ENCODE results near the gene OR7G1. TPM values are rescaled to one million over a fixed set of nuclear protein-coding genes. Genes with fewer than 3 reads are reported as not detected.
A peak's percentile ranks its signal among the peaks of the same experiment; 100 is the strongest.

OR7G1 gene
- total RNA-seq, 1 donor = not detected

DNA sequence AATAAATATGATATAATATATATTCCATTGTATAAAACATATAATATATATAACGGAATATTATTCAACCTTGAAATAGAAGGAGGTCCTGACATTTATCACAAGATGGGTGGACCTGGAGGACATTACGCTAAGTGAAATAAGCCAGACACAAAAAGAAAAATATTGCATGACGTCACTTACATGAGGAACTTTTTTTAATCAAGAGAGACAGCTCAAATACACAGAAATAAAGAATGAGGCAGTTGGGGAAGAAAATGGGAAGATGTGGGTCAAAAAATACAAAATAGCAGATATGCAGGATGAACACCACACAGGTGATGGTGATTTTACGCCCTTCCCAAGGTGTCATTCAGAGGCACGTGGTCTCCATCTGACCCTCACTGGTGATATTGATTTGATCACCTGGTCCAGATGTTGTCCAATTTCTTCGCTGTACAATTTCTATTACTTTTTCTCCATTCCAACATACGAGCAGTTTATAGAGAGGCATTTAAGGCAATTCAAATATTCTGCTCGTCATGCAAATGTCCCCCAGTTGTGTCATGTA lies 24.1 kb upstream of the OR7G1 start:
- TF ChIP-seq, protein P1, sequence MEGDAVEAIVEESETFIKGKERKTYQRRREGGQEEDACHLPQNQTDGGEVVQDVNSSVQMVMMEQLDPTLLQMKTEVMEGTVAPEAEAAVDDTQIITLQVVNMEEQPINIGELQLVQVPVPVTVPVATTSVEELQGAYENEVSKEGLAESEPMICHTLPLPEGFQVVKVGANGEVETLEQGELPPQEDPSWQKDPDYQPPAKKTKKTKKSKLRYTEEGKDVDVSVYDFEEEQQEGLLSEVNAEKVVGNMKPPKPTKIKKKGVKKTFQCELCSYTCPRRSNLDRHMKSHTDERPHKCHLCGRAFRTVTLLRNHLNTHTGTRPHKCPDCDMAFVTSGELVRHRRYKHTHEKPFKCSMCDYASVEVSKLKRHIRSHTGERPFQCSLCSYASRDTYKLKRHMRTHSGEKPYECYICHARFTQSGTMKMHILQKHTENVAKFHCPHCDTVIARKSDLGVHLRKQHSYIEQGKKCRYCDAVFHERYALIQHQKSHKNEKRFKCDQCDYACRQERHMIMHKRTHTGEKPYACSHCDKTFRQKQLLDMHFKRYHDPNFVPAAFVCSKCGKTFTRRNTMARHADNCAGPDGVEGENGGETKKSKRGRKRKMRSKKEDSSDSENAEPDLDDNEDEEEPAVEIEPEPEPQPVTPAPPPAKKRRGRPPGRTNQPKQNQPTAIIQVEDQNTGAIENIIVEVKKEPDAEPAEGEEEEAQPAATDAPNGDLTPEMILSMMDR (IDR thresholded peaks at IDR 0.05; ENCODE audit: insufficient read depth, low read length) = no peak
- peak; percentile 16 for DNase-seq (ENCODE audit: low read depth)
- H3K4me3 ChIP-seq (ENCODE audit: low read depth, low read length) = peak overlapping the region; percentile 91

DNA sequence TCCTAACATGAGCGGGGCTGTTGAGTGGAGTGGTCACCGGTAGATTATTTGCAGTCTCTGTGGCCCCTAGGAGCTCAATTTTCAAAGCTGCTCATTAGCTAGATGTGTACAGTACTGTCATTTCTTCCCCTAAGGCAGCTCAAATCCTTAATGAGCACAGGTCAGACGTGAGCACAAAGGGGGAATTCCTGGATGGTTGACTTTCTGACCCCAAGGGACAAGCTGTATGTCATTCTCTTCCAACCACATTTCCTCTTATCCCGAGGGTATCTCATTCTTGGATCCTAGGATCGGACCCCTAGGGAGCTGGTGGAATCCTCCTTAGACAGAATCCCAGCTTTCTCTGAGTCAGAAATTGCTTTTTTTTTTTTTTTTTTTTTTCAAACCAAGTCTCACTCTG lies 16.9 kb upstream of the OR7G1 start:
- no peak for DNase-seq (ENCODE audit: low read depth)
- TF ChIP-seq, protein P1 (IDR thresholded peaks at IDR 0.05; ENCODE audit: insufficient read depth, low read length) = no peak
- H3K4me3 ChIP-seq (ENCODE audit: low read depth, low read length) = no peak overlapping the region

DNA sequence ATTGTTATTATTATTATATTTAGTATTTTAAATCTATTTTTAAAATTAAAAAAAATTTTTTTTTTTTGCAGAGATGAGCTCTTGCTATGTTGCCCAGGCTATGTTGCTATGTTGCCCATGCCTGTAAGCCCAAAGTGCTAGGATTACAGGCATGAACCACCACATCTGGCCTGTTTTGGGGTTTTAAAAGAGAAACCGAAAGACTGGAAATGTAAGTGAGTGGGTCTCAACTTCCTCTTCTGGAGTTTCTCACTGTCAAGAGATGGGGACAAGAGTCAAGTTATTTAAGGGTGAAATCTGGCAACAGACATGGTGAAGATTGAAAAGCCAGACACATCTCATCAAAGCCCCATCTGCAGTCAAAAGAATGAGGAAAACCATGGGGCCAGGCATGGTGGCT lies 15.4 kb upstream of the OR7G1 start:
- TF ChIP-seq, protein P1 (IDR thresholded peaks at IDR 0.05; ENCODE audit: insufficient read depth, low read length) = no peak

DNA sequence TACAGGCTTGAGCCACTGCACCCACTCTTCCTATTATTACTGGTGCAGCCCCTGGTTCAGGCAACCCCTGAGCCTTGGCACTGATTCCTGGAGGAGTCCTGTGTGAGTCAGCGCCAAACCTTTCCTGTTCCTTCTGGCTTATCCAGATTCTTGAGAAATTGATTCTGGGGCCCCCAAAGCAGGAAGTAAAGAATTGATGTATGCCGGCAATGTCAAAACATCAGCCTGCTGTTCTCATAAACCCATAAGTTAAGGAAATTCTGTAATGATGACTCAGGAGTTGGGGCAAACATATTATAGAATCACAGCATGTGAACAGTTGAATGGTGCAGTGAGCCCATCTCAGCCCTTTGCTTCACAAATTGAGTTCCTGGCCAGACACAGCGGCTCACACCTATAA lies 12.6 kb upstream of the OR7G1 start:
- H3K4me3 ChIP-seq (ENCODE audit: low read depth, low read length) = no peak overlapping the region
- TF ChIP-seq, protein P1 (IDR thresholded peaks at IDR 0.05; ENCODE audit: insufficient read depth, low read length) = no peak
- no peak for DNase-seq (ENCODE audit: low read depth)

More for the DNA sequence above, 15.4 kb upstream of the OR7G1 start:
- H3K4me3 ChIP-seq (ENCODE audit: low read depth, low read length) = no peak overlapping the region
- DNase-seq (ENCODE audit: low read depth) = no peak

DNA sequence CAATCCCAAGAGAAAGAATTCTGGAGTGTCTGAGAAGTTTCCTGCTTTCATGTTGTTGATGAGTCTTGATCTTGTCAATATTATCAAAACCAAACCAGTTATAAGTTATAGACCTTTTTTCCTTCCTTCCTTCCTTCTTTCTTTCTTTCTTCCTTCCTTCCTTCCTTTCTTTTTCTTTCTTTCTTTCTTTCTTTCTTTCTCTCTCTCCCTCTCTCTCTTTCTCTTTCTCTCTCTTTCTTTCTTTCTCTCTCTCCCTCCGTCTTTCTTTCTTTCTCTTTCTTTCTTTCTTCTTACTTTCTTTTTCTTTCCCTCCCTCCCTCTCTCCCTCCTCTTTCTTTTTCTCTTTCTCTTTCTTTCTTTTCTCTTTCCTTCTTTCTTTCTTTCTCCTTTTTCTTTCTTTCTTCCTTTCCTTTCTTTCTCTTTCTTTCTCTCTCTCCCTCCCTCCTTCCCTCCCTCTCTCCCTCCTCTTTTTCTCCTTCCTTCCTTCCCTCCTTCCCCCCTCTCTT lies 11.4 kb upstream of the OR7G1 start, which contains the start of gene OR7G3:
TSS of gene OR7G3 (minus strand) at position 51 of the 506 bp plus-strand sequence. CDS start at position 51, 0 bp downstream.
- TF ChIP-seq, protein P1 (IDR thresholded peaks at IDR 0.05; ENCODE audit: insufficient read depth, low read length) = no peak
- no peak for DNase-seq (ENCODE audit: low read depth)
- no peak within 1 kb of the TSS for H3K4me3 ChIP-seq (ENCODE audit: low read depth, low read length)

DNA sequence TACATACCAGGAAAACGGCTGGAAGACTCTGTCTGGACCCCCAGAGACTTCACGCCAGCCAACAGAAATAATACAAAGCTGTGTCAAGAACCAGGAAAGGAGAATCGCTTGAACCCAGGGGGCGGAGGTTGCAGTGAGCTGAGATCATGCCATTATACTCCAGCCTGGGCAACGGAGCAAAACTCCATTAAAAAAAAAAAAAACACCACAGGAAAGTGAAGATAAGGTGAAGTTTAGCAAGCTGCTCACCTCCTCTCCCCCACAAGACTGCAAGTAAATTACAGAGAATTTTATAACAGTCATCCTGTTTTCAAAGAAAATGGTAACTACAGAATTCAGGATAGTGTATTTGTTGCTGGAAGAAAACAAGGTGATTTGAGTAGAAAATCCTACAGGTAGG lies 984 bp upstream of the OR7G1 start:
- H3K4me3 ChIP-seq (ENCODE audit: low read depth, low read length) = no peak overlapping the region
- TF ChIP-seq, protein P1 (IDR thresholded peaks at IDR 0.05; ENCODE audit: insufficient read depth, low read length) = no peak
- no peak for DNase-seq (ENCODE audit: low read depth)

DNA sequence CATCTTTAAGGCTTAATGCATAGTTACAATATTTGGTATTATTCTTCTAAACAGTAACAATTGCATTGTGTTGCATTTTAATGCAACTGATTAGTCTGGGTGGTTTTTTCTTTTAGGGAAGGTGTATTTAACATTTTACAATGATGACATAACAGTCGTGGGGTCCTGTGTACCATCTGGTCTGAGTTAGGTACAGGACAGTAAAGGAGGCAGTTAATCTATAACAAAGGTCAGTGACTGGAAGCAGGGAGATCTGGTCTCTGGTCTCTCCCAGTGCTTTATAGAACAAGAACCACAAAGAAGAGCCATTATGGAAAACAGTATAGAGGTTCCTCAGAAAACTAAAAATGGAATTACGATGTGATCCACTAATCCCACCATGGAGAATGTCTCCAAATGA lies 5.6 kb downstream of the OR7G1 start:
- no peak for DNase-seq (ENCODE audit: low read depth)
- no peak overlapping the region for H3K4me3 ChIP-seq (ENCODE audit: low read depth, low read length)
- TF ChIP-seq, protein P1 (IDR thresholded peaks at IDR 0.05; ENCODE audit: insufficient read depth, low read length) = no peak

Data from fibroblast of the aortic adventitia (primary cell).